ENCODE measurements around the gene SYNM. TPM values are rescaled to one million over a fixed set of nuclear protein-coding genes. Genes with fewer than 3 reads are reported as not detected.

SYNM gene
- total and polyA plus RNA-seq, 2 of the 8 experiments (the other 6 are each of a cell fraction or from before 2014, with no cell fraction given) = 0.89 to 2.0 TPM

- Histone ChIP-seq H3K4ac (replicated peaks; ENCODE audit: insufficient read length, low read depth, low read length) (no peak overlapping the region), H2AK5ac (ENCODE audit: low read depth, low read length) (no peak overlapping the region), H3K4me2 (ENCODE audit: insufficient read depth in 1 of 2, low read depth in 2 of 2, low read length in 2 of 2) (no peak overlapping the region), H3K23ac (ENCODE audit: insufficient read length) (no peak overlapping the region), H2BK12ac (ENCODE audit: low read depth, low read length) (no peak overlapping the region), H3K4me1 (replicated peaks in 1 of 4; ENCODE audit: control insufficient read depth in 3 of 4, insufficient read depth in 4 of 4, low read length in 3 of 4) (peaks cover 5 to 20% (median 17%) of the 10 kb centered on the region in 4 experiments), H2BK5ac (ENCODE audit: low read depth, low read length) (no peak overlapping the region), H3K27me3 (replicated peaks in 1 of 4; ENCODE audit: control insufficient read depth in 3 of 4, extremely low read depth in 1 of 4, insufficient read depth in 3 of 4, low read length in 3 of 4) (no peaks in the 10 kb centered on the region), H4K8ac (ENCODE audit: extremely low read depth, insufficient read depth, low read length) (no peak overlapping the region), H2BK15ac (ENCODE audit: low read length) (no peak overlapping the region), H4K5ac (ENCODE audit: insufficient read length, low read depth, low read length) (no peak overlapping the region), H3K27ac (ENCODE audit: low read depth, low read length) (no peak overlapping the region), H4K91ac (replicated peaks; ENCODE audit: insufficient read length, low read length) (no peak overlapping the region), H3K9me3 (ENCODE audit: insufficient read depth in 2 of 2, low read depth in 1 of 2, low read length in 1 of 2) (no peaks in the 10 kb centered on the region), H2BK20ac (ENCODE audit: low read length) (no peak overlapping the region), H3K4me3 (ENCODE audit: extremely low read depth in 1 of 4, insufficient read depth in 2 of 4, low read depth in 3 of 4, low read length in 4 of 4) (no peak overlapping the region), H2BK120ac (replicated peaks; ENCODE audit: low read depth, low read length) (no peak overlapping the region), H3K9ac (replicated peaks in 1 of 4; ENCODE audit: extremely low read depth in 1 of 4, low read depth in 3 of 4, low read length in 3 of 4) (no peak overlapping the region), H3K79me2 (ENCODE audit: control insufficient read depth in 1 of 2, insufficient read depth in 2 of 2, low read length in 2 of 2) (no peaks in the 10 kb centered on the region), H3K14ac (ENCODE audit: insufficient read length) (no peak overlapping the region), H3K79me1 (ENCODE audit: low read depth, low read length) (no peaks in the 10 kb centered on the region), H4K20me1 (replicated peaks in 1 of 2; ENCODE audit: control insufficient read depth in 1 of 2, insufficient read depth in 2 of 2, low read length in 2 of 2) (no peaks in the 10 kb centered on the region), H3K23me2 (ENCODE audit: low read depth, low read length) (no peaks in the 10 kb centered on the region), H3K36me3 (ENCODE audit: control insufficient read depth in 2 of 4, insufficient read depth in 4 of 4, low read length in 3 of 4) (no peaks in the 10 kb centered on the region), H3K56ac (replicated peaks; ENCODE audit: insufficient read length, low read depth, low read length) (no peak overlapping the region), H3K18ac (ENCODE audit: extremely low read depth, low read length) (no peak overlapping the region), H2AFZ (ENCODE audit: low read length) (no peak overlapping the region)
- TF ChIP-seq BCL11A (IDR thresholded peaks at IDR 0.05; ENCODE audit: low read depth in 2 of 2, low read length in 2 of 2) = no peak
- TF ChIP-seq SP2 (IDR thresholded peaks at IDR 0.05; ENCODE audit: low read length) = no peak
- no peak for TF ChIP-seq SIRT6 (IDR thresholded peaks at IDR 0.05; ENCODE audit: low read length)
- TF ChIP-seq SP4 (IDR thresholded peaks at IDR 0.05; ENCODE audit: low read length) = no peak
- TF ChIP-seq CREB1 (IDR thresholded peaks at IDR 0.05) = no peak
- TF ChIP-seq KDM1A (IDR thresholded peaks at IDR 0.05; ENCODE audit: borderline replicate concordance, low read length) = no peak
- TF ChIP-seq EP300 (IDR thresholded peaks at IDR 0.05; ENCODE audit: borderline replicate concordance in 1 of 2, low read depth in 2 of 2, low read length in 2 of 2) = no peak
- TF ChIP-seq NANOG (IDR thresholded peaks at IDR 0.05; ENCODE audit: insufficient read depth, low read depth, low read length, poor library complexity, severe bottlenecking) = no peak
- no peak for TF ChIP-seq SUZ12 (IDR thresholded peaks at IDR 0.05; ENCODE audit: low read length)
- TF ChIP-seq YY1 (IDR thresholded peaks at IDR 0.05; ENCODE audit: low read depth, low read length) = no peak
- TF ChIP-seq CBX8 (IDR thresholded peaks at IDR 0.05; ENCODE audit: borderline replicate concordance, low read depth, low read length) = no peak
- CTCF ChIA-PET (ENCODE audit: partially characterized antibody) = interaction anchor here (1.2 to 1.4 kb wide), 3 partner anchors 11 to 45 kb away, joined by 3 read pairs; no protein-coding TSS in a partner anchor
- 96% methylated on average over 3 of the region's 6 CpGs; no CpG with 5 or more reads in 1 of the 2 experiments for WGBS, 2 experiments (ENCODE audit: extremely low coverage in 1 of 2, insufficient coverage in 1 of 2, insufficient read length in 1 of 2, insufficient replicate concordance in 2 of 2, low coverage in 1 of 2, low lambda C conversion rate in 2 of 2, missing lambda C conversion rate in 1 of 2)
- FAIRE-seq (no peak), DNase-seq (ENCODE audit: low read depth in 1 of 2, low spot score in 2 of 2) (no peak)
- POLR2A ChIA-PET (ENCODE audit: partially characterized antibody) = no interaction called here
These were observed 40.9 kb downstream of the SYNM start for GRCh38 chr15:99145778-99146177.
